GM04503 (cell line): ENCODE measurements around the gene NPC1L1.
A peak's percentile ranks its signal among the peaks of the same experiment; 100 is the strongest.

Experiments
- DNase-seq: peaks from one replicate; pipeline ENCODE4 v3.0.0-alpha.2; 2012; ENCODE audit warnings: low read depth

Gene NPC1L1

GRCh38 chr7:44541028-44541869 lies at the start of gene NPC1L1:
Gene NPC1L1 (minus strand): TSS chr7:44541330. CDS start chr7:44541259, 71 bp downstream.
- no peak for DNase-seq

GRCh38 chr7:44590910-44591309 lies 49.8 kb upstream of the NPC1L1 start:
- DNase-seq: no peak

- no peak for DNase-seq
Measured at GRCh38 chr7:44587843-44588711, 46.9 kb upstream of the NPC1L1 start.

- no peak for DNase-seq
Measured at GRCh38 chr7:44583146-44583865, 42.2 kb upstream of the NPC1L1 start.

GRCh38 chr7:44581879-44582603 lies 40.9 kb upstream of the NPC1L1 start, which contains the start of gene TMED4:
Gene TMED4 (minus strand): TSS chr7:44582231. CDS start chr7:44582206, 25 bp downstream.
- DNase-seq: peak; percentile 77

- DNase-seq: no peak
Measured at GRCh38 chr7:44580945-44581878, 40.1 kb upstream of the NPC1L1 start.

- DNase-seq: no peak
Measured at GRCh38 chr7:44576228-44576627, 35.1 kb upstream of the NPC1L1 start.

- no peak for DNase-seq
Measured at GRCh38 chr7:44575054-44575453, 33.9 kb upstream of the NPC1L1 start.

- DNase-seq: no peak
Measured at GRCh38 chr7:44574287-44574872, 33.2 kb upstream of the NPC1L1 start.

- DNase-seq: peak; percentile 76
Measured at GRCh38 chr7:44573464-44574286, 32.5 kb upstream of the NPC1L1 start, which contains the start of gene DDX56. Gene DDX56 (minus strand): TSS chr7:44573908. CDS start chr7:44573895, 13 bp downstream.

GRCh38 chr7:44572771-44573170 lies 31.6 kb upstream of the NPC1L1 start:
- DNase-seq: no peak

GRCh38 chr7:44569959-44570358 lies 28.8 kb upstream of the NPC1L1 start:
- DNase-seq: no peak

GRCh38 chr7:44568771-44569560 lies 27.8 kb upstream of the NPC1L1 start:
- DNase-seq: no peak

- DNase-seq: no peak
Measured at GRCh38 chr7:44567884-44568283, 26.8 kb upstream of the NPC1L1 start.

- no peak for DNase-seq
Measured at GRCh38 chr7:44566680-44567079, 25.6 kb upstream of the NPC1L1 start.

GRCh38 chr7:44565795-44566559 lies 24.8 kb upstream of the NPC1L1 start:
- no peak for DNase-seq

GRCh38 chr7:44565097-44565794 lies 24.1 kb upstream of the NPC1L1 start:
- no peak for DNase-seq
